Tibial nerve (tissue), 4 donors: Measurements from ENCODE around the gene GPR108. TPM values are rescaled to one million over a fixed set of nuclear protein-coding genes. Genes with fewer than 3 reads are reported as not detected.
A peak's percentile ranks its signal among the peaks of the same experiment; 100 is the strongest.

Source experiments
- DNase-seq, 2 donors: peaks; one replicate each; pipeline ENCODE4 v3.0.0-alpha.2; 2019; ENCODE audit warnings: low spot score in 2 of 2
- H3K27ac ChIP-seq, 4 donors: fragments of 200-600 bp; sonication (generic) in 3 of 4; one replicate each; pipeline ENCODE4 v1.5.1; 2017 to 2019; ENCODE audit warnings: mild to moderate bottlenecking in 1 of 4
- H3K27me3 ChIP-seq, 2 donors: fragments of 200-600 bp; sonication (generic) in 1 of 2; one replicate each; pipeline versions ENCODE4 v1.5.1 to v1.6.0; 2017 to 2019
- H3K36me3 ChIP-seq, 3 donors: fragments of 200-600 bp; sonication (generic); one replicate each; pipeline ENCODE4 v1.5.1; 2018 to 2019
- H3K4me1 ChIP-seq, 4 donors: fragments of 200-600 bp; sonication (generic) in 3 of 4; one replicate each; pipeline ENCODE4 v1.5.1; 2017 to 2019
- H3K4me3 ChIP-seq, 4 donors: fragments of 200-600 bp; sonication (generic) in 3 of 4; one replicate each; pipeline ENCODE4 v1.5.1; 2017 to 2019; ENCODE audit warnings: mild to moderate bottlenecking in 1 of 4, moderate library complexity in 1 of 4
- H3K9me3 ChIP-seq, 4 donors: fragments of 200-600 bp; sonication (generic) in 3 of 4; one replicate each; pipeline ENCODE4 v1.5.1; 2017 to 2019
- CTCF ChIP-seq, 5 experiments: fragments of 200-600 bp in 3 of 5; fragments of 450-650 bp in 2 of 5; sonication (generic) in 3 of 5; IDR thresholded peaks; one replicate each; pipeline ENCODE4 v1.5.1; 2016 to 2019; ENCODE audit warnings: antibody characterized with exemption in 5 of 5, mild to moderate bottlenecking in 3 of 5, moderate library complexity in 2 of 5
- EP300 ChIP-seq, 2 donors: sonication (generic); formaldehyde crosslinking; IDR thresholded peaks; one replicate each; pipeline ENCODE4 v1.6.1; 2017; ENCODE audit warnings: antibody characterized with exemption in 2 of 2, mild to moderate bottlenecking in 1 of 2
- POLR2A ChIP-seq, 2 donors: fragments of 450-650 bp; IDR thresholded peaks; one replicate each; pipeline ENCODE4 v1.6.1; 2017; ENCODE audit warnings: antibody characterized with exemption in 2 of 2, mild to moderate bottlenecking in 2 of 2, moderate library complexity in 2 of 2
- WGBS, 2 donors: methylation state at CpG; one replicate each; pipeline ENCODE4 v1.1.5; 2018; 5-methylcytosine and 5-hydroxymethylcytosine counted together
- total RNA-seq, 4 donors: library from RNA; depleted of rRNA; stranded (reverse); fragments of >200 nt; gene quantifications; one replicate each; pipeline ENCODE4 v1.1.0, GENCODE V29; 2016

Gene GPR108
- total RNA-seq, 4 donors from 2014 or later = 53.4 to 79.2 (median 65.9) TPM

GRCh38 chr19:6723738-6724137 lies 13.6 kb downstream of the GPR108 start:
- Histone ChIP-seq H3K27ac (peak overlapping the region in 2 of 4 donors; percentile 62 to 63), H3K4me3 (no peak overlapping the region), H3K27me3 (no peaks in the 10 kb centered on the region), H3K4me1 (peaks cover 0 to 53% (median 12%) of the 10 kb centered on the region in 4 donors), H3K36me3 (no peaks in the 10 kb centered on the region), H3K9me3 (no peaks in the 10 kb centered on the region)
- TF ChIP-seq CTCF (IDR thresholded peaks at IDR 0.05) (no peak), POLR2A (IDR thresholded peaks at IDR 0.05) (no peak), EP300 (IDR thresholded peaks at IDR 0.05) (no peak)
- 73 to 79% methylated on average over 5 of the region's 5 CpGs for WGBS, 2 donors
- no peak for DNase-seq

GRCh38 chr19:6723108-6723618 lies 14.2 kb downstream of the GPR108 start:
- peaks cover 0 to 49% (median 10%) of the 10 kb centered on the region in 4 donors for H3K4me1 ChIP-seq
- no peaks in the 10 kb centered on the region for H3K9me3 ChIP-seq
- no peaks in the 10 kb centered on the region for H3K27me3 ChIP-seq
- DNase-seq = peak in 1 of 2 donors; percentile 71
- no peaks in the 10 kb centered on the region for H3K36me3 ChIP-seq
- peak in 1 of 2 donors; percentile 56 for TF ChIP-seq EP300 (IDR thresholded peaks at IDR 0.05)
- TF ChIP-seq POLR2A (IDR thresholded peaks at IDR 0.05) = no peak
- no peak for TF ChIP-seq CTCF (IDR thresholded peaks at IDR 0.05)
- H3K4me3 ChIP-seq = no peak overlapping the region
- 16 to 21% methylated on average over 12 to 13 of the region's 13 CpGs for WGBS, 2 donors
- peak overlapping the region in 3 of 4 donors; percentile 55 to 63 (median 62) for H3K27ac ChIP-seq

DNA sequence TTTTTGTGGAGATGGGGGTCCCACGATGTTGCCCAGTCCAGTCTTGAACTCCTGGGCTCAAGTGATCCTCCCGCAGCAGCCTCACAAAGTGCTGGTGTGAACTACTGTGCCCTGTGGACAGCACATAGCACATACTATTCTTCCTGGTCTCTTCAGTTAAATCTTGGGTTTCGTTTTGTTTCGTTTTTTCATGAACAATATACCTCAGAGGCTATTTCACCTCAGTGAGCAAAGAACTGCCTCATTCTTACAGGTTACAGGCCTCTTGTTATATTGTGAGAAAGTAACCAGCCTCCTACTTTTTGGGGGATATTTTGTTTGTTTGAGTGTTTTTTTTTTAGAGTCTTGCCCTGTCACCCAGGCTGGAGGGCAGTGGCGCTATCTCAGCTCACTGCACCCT lies 15.6 kb downstream of the GPR108 start:
- Histone ChIP-seq H3K9me3 (no peaks in the 10 kb centered on the region), H3K4me1 (peaks cover 0 to 51% (median 10%) of the 10 kb centered on the region in 4 donors), H3K27ac (no peak overlapping the region), H3K36me3 (no peaks in the 10 kb centered on the region), H3K27me3 (no peaks in the 10 kb centered on the region), H3K4me3 (no peak overlapping the region)
- TF ChIP-seq EP300 (IDR thresholded peaks at IDR 0.05) = no peak
- TF ChIP-seq CTCF (IDR thresholded peaks at IDR 0.05) = no peak
- TF ChIP-seq POLR2A (IDR thresholded peaks at IDR 0.05) = no peak
- no peak for DNase-seq
- WGBS, 2 donors = 76 to 81% methylated on average over 5 of the region's 5 CpGs

DNA sequence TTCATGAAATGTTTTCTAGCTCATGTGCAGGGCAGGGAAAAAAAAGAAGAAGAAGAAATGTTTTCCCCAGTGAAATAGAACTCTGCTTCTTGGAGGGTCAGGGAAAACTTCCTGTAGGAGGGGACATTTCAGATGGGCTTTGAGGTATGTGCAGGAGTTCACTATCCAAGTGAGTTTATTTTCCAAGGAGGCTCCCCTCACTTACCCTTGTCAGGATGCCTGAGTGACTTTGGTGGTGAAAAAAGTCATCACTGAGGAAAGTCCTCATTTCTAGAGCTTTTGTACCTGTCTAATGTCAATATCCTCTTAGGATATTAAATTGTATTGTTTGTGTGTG lies 16.3 kb downstream of the GPR108 start:
- Histone ChIP-seq H3K36me3 (no peaks in the 10 kb centered on the region), H3K4me1 (peaks cover 0 to 51% (median 10%) of the 10 kb centered on the region in 4 donors), H3K4me3 (no peak overlapping the region), H3K27ac (peak overlapping the region in 3 of 4 donors; percentile 10 to 71 (median 18)), H3K9me3 (no peaks in the 10 kb centered on the region), H3K27me3 (no peaks in the 10 kb centered on the region)
- no peak for TF ChIP-seq POLR2A (IDR thresholded peaks at IDR 0.05)
- TF ChIP-seq CTCF (IDR thresholded peaks at IDR 0.05) = no peak
- no peak for TF ChIP-seq EP300 (IDR thresholded peaks at IDR 0.05)
- no peak for DNase-seq

DNA sequence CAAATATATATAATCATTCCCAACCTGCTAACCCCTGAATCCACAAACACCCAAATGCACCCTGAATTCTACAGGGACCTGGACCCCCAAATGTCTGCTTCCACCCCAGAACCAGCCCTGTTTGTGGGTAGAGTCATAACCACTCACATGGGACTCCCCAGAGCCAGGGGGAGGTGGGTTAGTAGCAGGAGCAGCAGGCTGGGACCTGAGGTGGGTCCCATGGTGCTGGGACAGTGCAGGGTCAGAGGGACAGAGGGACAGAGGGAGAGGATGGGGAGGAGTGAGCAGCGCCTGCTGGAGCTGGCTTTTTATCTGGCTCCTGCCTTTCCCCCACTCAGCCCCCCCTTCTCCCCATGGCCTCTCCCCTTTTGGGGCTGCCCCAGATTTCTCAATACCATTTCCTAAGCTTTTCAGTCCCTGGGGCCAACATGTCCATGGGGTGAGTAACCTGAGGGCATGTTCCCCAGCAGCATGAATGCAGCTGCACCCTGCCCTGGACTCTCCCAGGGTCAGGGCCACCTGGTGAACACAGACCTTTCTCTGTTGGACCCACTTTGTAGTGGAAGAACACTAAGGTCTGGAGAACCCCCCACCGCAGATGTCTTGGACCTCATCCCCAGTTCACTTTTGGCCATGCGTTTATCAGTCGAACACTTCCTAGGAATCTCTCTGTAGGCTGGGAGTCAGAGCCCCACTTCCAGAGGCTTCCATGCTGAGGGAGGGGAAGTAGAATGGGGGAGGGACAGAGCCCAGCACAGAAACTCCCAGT lies 16.8 kb downstream of the GPR108 start, which contains the start of gene C3:
Gene C3 (minus strand): TSS at position 282 of the 769 bp plus-strand sequence. CDS start 61 bp downstream, at position 221.
- TF ChIP-seq POLR2A (IDR thresholded peaks at IDR 0.05) (peak in 1 of 2 donors; percentile 32), CTCF (IDR thresholded peaks at IDR 0.05) (no peak), EP300 (IDR thresholded peaks at IDR 0.05) (peak in 1 of 2 donors; percentile 81)
- WGBS, 2 donors = 36 to 53% methylated on average over 4 of the region's 4 CpGs
- DNase-seq = peak; percentile 53 to 83
- H3K4me1 ChIP-seq = peaks cover 0 to 51% (median 10%) of the 10 kb centered on the region in 4 donors
- H3K27me3 ChIP-seq = no peaks in the 10 kb centered on the region
- no peaks in the 10 kb centered on the region for H3K9me3 ChIP-seq
- no peaks in the 10 kb centered on the region for H3K36me3 ChIP-seq
- H3K27ac ChIP-seq = peak within 1 kb of the TSS in 3 of 4 donors; percentile 10 to 71 (median 44)
- peak within 1 kb of the TSS in 2 of 4 donors; percentile 15 to 46 for H3K4me3 ChIP-seq
